ENCODE results near the gene S100A9.

S100A9 gene

DNA sequence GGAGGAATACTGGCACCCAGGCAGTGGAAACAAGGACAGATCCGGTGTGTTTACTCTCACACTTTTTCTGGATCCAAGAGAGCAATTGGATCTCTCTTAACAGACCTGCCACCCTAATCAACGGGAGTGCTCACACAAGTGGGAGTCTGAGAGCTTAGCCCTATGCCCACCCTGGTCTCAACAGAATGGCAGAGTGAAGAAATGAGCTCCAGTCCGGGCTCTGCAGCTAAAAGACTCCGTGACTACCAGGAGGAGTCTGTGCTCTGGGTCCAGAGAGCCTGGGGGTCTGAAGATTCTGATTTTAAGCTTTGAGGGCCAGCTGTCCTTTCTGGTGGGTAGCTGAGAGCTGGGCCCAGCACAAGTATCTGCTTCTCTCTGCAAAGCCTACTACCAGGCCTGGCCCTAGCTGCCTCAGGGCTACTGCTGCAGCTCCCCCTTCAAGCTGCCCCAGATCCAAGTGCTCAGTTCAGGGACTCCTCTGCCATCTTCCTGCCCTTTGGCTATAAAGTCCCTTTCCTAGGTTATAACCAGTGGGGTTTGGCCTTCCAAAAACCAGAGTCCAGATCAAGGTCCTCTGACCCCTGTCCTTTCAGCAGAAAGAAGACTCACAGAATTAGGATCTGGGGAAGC lies 3.9 kb downstream of the S100A9 start:
- no peak for DNase-seq

DNA sequence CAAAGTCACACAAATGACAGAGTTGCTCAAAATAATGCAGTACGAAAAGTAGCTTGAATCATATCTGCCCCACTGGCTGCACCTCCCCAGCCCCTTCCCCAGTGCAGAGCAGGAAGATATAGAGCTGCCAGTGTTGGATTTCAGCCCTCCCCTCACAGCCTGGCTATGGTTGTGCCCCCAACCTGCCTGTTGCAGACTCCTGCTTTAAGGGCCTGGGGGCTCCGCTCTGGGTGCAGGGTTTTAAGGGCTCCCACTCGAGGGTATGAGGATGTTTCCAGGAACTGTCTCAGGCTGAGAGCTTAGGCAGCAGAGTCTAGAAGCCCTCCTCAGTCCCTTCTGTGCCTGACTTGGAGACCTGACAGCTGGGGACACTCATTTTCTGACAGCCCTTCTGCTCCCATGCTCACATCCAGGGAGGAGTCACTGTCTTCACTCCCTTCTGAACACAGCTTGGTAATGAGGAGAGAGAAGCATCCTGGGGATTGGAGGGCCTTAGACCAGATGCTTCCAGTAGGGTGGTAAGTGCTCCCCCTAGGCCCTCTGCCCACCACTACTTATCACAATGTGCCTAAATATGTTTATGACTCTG lies 4.6 kb downstream of the S100A9 start:
- no peak for DNase-seq

DNA sequence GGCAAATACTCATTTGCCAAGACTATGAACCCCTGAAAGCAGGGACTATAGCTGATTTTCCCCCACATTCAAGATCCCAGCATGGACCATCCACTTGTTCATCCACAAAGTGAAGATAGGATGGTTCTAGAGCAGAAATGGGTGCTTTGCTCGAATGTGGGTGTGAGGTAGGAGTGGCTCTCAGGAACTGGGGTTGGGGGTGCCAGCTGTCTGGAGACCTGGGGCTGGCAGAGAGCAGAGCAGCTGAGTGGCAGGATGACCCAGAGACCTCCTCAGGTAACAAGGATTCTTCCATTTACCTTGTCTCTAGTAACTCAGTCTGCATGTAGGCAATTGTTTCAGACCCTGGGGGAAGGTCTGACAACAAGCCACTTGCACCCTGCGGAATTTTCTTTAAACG lies 6.0 kb downstream of the S100A9 start:
- DNase-seq: no peak

DNA sequence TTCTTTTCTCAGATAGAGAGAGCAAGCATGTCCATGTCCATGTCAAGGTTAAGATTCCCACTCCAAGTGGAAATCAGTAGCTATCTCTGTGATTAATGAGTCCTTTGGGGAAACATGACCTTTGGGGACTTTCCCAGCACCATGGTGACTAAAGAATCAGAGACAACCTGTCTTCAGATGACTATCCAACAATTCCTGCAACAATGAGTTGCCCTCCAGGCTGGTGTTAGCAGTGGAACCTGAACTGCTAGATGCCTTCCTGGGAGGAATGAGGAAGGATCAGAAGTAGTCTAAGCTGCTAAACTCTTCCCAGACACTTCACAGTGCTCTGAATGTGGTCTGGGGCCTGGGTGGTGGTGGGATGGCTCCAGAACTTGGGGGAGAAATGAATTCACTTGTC lies 6.5 kb downstream of the S100A9 start:
- no peak for DNase-seq

DNA sequence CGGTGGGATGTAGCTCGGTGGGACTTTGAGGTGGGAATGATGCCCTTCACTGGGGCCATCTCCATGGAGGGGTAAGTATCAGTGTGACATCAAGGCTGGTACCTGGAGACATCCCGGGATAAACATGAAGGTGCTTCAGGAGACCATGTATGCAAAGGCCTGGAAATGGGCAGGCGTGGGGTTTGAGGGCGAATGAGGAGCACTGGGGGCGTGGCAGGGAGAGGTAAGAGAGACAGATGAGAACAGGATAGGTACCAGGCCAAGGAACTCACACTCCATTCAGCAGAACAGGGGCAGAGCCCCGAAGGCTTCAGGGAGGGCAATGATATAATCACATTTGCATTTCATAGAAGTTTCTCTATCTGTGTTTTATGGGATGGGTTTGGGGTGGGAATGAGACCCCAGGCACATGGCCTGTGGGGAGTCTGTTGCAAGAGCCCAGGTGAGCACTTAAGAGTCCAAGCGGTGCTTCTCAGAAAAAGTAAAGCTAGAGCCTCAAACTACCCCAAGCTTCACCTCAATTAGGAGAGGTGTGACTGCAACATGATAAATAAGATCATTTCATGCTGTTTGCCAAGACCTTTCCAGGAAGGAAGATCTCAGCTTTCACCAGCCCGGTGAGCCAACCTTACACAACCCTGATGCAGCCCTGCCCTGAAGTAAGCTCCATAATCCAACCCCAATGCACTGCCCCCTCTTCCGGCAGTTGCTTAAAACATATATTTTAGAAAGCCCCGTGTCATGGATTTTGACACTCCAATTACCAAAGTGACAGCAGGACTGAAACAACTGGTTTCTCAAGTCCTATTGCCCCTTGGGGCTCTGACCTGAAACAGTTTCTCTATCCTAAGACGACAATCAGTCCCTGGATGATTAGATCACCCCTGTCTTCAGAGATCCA lies 7.4 kb downstream of the S100A9 start:
- DNase-seq: no peak

DNA sequence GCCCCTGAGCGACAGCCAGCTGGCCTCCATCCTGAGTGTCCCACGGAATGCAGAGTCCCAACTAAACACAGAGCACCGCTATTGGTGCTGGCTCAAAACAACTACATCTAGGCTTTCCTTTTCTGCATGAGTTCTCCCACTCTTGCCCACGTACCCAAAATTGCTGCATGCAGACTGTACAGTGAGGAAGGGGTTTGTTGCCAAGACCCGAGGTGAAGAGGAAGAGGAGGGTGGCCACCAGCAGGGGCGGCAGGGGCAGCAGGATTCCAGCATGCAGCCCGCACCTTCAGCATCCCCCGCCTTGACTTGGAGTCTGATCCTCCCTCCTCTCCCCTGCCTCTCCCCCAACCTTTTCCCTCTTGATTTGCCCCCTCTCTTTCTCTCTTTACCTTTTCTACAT lies 8.0 kb downstream of the S100A9 start:
- no peak for DNase-seq

DNA sequence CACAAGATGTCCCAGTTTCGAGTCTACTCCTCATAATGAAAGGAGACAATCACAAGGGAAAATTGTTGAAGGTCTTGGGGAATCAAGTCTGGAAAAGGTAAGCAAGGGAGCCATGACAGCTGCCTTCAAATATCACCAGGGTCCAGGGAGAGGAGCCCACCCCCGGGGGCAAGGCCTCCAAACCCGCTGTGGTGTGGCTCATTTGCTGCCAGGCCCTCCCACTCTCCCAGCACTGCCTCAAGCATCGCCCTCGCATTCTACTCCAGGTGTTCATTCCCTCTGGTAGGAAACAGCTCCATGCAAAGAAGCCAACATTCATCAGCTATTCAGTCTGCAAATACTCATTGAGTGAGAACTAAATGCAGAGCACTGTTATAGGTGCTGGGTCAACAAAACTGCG lies 8.6 kb downstream of the S100A9 start:
- DNase-seq: no peak

DNA sequence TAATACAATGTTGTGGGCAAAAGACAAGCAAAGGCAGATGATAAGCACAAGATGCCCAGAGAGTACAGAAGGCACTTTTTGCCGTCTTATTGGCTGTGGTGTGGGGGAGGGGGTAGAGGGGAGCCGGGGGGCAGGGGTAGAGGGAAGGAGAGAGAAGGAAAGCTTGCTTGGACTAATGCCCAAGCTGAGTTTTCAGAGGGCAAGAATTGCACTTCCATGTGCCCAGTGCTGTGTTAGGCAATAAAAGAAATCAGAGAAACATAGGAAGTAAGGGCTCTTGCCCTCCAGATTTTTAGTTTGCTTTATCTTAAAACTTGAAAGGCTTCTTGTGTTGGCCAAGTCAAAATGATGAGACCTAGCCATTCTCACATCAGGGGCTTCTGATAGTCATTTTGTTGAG lies 9.4 kb downstream of the S100A9 start:
- DNase-seq: no peak

DNA sequence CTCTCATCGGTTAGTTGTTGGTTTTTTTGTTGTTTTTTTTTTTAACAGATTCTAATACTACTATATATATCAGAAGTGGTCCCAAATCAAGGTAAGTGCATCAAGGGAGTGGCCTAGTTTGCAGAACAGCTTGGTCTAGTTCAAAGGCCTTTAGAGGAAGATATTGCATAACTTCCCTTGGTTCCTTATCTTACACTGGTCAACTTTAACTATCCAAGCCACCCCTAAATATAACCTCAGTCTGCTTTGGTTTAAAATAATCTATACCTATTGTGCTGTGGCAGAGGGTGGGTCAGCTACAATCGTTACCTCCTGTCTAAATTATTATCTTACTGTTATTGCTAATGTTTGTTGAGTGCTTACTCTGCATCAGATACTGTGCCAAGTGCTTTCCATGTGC lies 10.8 kb downstream of the S100A9 start:
- DNase-seq: no peak

DNA sequence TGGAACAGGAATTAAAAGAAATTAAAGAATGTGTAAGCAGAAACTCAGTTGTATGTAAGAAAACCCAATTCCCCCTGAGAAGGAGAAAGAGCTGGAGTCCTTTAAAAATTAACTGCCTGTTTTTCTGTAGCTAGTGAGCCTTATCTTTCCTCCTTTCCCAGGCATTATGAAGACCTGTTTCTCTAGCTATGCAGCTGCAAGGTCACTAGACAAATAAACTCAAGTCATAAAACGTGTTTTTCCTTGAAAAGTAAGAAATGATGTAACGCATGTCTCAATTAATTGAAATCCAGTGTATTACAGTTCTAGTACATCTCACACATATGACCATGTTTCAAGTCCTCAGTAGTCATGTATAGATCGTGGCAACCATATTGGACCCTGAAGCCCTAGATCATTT lies 12.5 kb downstream of the S100A9 start:
- no peak for DNase-seq

DNA sequence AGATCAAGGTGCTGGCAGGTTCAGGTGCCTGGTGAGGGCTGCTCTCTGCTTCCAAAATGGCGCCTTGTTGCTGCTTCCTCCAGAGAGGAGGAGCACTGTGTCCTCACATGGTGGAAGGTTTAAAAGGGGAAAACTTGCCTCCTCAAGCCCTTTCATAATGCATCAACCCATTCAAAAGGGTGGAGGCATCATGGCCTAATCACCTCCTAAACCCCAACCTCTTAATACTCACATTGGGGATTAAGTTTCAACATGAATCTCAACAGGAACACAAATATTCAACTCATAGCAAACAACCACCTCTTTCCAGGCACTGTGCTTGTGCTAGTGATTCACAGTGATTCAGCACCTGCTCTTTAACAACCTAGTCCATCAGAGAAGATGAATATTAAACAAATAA lies 13.6 kb downstream of the S100A9 start:
- DNase-seq: no peak

DNA sequence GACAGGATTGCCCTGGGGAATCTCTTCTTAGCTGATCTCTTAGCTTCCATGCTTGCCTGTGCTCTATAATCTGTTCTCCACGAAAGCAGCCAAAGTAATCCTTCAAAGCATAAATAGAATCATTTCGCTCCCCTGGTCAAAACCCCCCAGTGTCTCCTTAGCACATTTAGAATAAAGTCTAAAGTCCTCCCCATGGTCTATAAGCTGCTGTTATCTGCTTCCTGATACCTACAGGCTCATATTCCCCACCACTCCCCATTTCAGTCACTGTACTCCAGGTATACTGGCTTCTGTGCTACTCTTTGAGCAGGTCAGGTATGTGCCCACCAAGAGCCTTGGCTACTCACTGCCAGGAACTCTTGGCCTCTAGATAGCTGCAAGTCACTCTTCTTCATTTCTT lies 14.9 kb downstream of the S100A9 start:
- DNase-seq: no peak

DNA sequence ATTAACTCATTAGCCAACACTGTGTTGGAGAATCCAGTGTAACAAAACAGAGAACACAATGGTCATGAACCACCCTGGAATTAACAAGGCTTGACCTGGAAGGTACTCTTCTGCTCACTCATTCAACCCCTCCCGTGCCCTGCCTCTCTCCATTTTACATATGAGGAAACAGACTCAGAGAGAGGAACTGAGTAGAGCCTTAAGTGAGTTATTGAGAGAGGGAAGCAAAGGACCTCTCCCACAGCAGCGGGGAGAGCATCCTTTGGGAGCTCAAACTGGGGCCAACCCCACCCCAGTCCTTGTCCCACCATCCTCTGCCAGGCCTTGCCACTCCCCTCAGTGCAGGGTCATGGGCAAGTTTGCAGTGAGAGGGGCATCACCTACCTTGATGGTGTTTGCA lies 16.4 kb downstream of the S100A9 start:
- DNase-seq: no peak

DNA sequence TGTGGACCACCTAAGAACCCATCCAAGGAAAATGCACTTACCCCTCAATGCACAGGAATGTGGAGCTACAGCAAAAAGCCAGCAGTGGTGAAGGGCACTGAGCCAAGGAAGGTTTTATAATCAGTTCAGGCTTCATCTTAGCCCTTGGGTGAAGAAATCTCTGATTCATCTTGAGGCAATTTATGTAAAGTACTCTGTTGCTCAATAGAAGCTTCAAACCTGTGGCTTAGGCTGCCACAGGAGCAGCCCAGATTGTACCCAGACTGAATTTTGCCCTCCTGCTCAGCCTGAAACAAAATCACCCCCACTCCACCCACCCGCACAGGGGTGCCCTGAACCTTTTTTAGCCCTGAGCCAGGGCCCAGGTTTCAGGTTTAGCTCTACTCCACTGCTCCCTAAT lies 17.9 kb downstream of the S100A9 start, which contains the start of gene S100A12:
Gene S100A12, minus strand, starts transcription at position 111 of the 400 bp plus-strand sequence. CDS start 1,029 bp downstream, outside the sequence.
- no peak for DNase-seq

DNA sequence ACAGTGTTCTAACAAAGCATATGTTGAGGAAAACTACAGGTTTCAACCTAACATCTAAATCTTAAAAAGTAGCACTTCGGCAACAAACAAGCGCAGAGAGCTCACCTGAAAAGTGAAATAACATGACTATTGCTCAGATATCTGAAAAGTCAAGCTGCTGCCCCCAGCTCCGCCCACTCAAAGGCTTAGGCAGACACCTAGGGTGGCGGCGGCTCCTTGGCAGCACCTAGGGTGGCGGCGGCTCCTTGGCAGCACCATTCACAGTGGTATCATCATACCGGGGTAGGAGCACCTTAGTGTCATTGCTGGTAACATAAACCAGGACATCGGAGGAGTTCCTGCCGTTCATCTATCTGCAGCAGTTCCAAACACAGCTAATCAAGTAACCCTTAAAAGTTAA lies 21.9 kb downstream of the S100A9 start:
- DNase-seq: no peak

DNA sequence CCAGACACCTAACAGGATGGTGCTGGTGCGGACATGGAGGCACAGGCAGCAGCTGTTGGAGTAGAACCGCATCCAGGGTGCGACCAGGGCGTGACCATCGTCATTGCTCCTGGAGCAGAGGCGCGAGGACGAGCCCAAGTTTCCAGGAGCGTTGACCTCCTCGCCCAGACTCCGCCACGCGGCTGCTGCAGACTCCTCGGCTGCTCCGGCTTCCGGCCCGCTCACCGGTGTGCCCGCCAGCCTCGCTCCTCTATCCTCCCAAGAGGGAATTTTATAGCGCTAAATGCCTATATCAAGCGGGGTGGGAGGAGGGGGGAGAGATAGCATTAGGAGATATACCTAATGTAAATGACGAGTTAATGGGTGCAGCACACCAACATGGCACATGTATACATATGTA lies 23.1 kb downstream of the S100A9 start:
- no peak for DNase-seq

DNA sequence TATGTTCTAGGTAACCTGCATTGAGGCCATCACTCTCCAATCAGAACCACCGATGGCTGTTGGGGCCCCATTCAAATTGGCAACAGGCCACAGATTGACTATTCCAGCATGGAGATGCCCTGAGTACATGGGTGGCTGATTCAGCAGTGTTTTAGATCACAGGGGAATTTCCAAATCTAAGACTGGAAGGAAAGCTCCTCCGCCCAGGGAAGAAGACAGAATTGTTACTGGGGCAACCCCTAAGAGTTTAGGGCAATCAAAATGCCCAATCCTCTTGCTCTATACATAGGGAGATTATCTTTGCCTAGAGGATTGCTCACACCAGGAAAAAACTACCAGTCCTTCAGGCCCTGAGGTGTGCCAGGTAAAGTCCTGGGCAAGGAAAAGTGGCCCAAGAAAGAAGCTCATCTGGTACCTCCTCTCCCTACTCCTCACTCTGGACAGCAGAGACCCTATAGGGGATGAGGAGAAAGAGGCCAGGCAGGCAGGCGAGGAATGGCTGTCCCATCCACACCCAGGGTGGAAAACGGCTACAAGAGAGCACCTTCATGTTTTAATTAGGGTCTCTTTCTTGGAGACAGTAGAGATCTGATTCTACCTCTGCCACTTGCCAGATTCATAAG lies 27.4 kb downstream of the S100A9 start:
- DNase-seq: no peak

DNA sequence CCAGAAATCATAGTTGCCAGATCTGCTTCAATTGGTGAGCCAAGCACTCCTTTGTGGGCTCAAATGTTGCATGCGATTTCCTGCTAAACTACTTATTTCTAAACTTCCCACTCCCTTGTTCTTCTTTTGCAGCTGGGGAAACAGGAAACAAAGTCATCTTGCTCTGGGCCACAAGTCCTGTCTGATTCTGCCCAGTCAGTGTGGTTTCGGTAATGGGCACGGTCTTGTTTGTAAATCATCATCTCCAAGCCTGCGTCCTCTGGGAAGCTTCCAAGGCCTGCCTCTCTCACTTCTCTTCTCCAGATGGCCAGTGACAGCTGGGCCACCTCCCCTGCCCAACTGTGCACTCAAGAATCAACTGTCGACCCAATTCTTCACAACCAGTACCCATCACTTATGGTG lies 28.8 kb downstream of the S100A9 start:
- no peak for DNase-seq

DNA sequence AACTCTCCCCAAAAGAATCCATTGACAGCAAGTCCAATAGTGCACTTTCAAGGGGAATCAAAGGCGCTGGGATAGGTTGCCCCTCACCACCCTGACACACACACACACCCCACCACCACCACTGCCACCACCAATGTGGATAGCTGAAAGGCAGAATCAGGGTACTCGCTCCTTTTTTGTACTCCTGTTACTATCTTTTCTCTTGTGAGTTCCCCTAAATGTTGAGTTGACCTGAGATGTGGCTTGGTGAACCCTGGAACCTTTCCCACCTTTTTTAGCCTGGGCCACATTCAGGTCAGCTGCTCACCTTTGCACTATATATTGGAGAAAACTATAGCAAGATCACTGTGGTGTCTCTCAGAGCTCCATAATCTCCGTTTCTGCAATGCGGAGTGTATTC lies 29.3 kb downstream of the S100A9 start:
- DNase-seq: no peak

DNA sequence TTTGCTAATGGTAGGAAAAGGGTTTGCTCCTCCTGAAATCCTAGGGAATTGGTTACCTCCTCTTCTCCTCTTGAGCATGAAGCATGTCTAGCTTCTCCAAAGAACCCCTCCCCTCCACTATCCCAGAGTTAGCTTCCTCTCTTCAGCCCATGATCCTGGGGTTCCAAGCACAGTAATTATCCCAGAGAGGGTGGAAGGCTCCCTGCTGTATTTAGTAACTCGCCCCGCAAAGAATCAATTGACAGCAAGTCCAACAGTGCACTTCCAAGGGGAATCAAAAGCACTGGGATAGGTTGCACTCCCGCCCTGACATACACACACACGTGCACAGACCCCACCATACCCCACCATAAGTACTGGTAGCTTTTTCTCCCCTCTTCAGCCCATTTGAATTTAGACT lies 30.1 kb downstream of the S100A9 start:
- no peak for DNase-seq

DNA sequence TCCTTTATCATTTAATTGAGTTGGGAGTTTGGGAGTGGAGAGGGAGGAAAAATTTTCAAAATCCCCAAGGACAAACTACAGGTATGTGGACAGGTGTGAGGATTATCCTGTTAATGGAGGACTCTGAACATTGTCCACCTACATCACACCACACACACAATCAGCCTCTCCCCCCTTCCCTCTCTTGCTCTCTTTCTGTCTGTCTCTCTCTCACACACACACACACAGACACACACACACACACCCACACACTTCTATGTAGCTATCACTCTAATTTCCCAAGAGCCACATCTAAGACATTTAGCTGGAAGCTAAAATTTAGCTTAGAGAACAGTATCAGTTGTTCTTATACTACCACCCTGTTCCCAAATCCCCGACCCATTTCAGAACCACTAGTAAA lies 31.7 kb downstream of the S100A9 start:
- no peak for DNase-seq

DNA sequence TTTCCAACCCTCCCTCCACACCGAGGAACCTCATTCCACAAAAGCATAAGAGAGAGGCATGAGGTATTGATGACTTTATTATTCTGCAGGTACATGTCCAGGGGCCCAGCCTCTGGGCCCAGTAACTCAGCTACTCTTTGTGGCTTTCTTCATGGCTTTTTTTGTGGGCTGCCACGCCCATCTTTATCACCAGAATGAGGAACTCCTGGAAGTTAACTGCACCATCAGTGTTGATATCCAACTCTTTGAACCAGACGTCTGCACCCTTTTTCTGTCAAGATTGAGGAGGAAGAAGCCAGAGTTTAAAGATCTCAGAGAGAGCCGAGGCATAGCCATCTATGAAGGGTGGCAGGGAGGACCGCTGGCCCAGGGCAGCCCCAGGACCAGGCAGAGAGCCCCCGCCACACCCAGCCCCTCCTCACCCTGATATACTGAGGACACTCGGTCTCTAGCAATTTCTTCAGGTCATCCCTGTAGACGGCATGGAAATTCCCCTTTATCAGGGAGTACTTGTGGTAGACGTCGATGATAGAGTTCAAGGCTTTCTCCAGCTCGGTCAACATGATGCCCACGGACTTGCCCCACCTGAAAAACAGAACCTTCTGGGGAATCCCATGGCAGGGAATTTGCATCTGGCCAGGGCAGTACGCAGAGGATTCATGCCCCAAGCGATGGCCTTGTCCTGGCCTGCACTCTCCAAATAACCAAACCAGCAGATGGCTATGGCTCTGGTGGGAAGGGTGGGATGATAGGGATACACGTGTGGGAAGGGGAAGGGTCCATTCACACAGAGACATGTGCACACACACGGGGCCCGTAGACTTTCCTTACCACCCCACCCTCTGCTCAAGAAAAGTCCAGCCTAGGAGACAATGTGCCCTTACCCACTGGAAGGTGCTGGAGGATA lies 32.6 kb downstream of the S100A9 start:
- DNase-seq: no peak

Measured in activated naive CD4-positive, alpha-beta T cell (primary cell).